Psoas muscle (tissue), 8 donors: Measurements from ENCODE around the gene SGPP1. TPM values are rescaled to one million over a fixed set of nuclear protein-coding genes. Genes with fewer than 3 reads are reported as not detected.

Source experiments
- ATAC-seq, 4 donors: fragments of 200-7000 bp; cut with Tn5 transposase; one replicate each; pipeline ENCODE4 v1.9.1; 2020; ENCODE audit warnings: moderate library complexity in 3 of 4, mild to moderate bottlenecking in 2 of 4
- DNase-seq, 2 donors: peaks; one replicate each; pipeline ENCODE4 v3.0.0-alpha.2; 2020
- H3K27ac ChIP-seq: fragments of 200-600 bp; one replicate; pipeline ENCODE4 v1.8.0; 2022
- H3K27me3 ChIP-seq, 3 donors: fragments of 200-600 bp in 1 of 3; one replicate each; pipeline versions ENCODE4 v1.6.1 to v1.8.0; 2013 to 2022; ENCODE audit warnings: low read length in 2 of 3, mild to moderate bottlenecking in 2 of 3, moderate library complexity in 1 of 3; ENCODE audit not compliant: insufficient read depth in 3 of 3
- H3K36me3 ChIP-seq, 2 donors: fragments of 200-600 bp in 1 of 2; one replicate each; pipeline versions ENCODE4 v1.6.1 to v1.8.0; 2013 to 2022; ENCODE audit warnings: low read depth in 1 of 2, mild to moderate bottlenecking in 1 of 2, moderate library complexity in 1 of 2; ENCODE audit not compliant: insufficient read depth in 1 of 2
- H3K4me1 ChIP-seq: fragments of 200-600 bp; one replicate; pipeline ENCODE4 v1.8.0; 2022
- H3K4me3 ChIP-seq: fragments of 200-600 bp; one replicate; pipeline ENCODE4 v1.8.0; 2022; ENCODE audit warnings: mild to moderate bottlenecking
- H3K9me3 ChIP-seq: fragments of 200-600 bp; one replicate; pipeline ENCODE4 v1.8.0; 2022
- CTCF ChIP-seq: fragments of 200-600 bp; IDR thresholded peaks from one replicate; pipeline ENCODE4 v1.8.0; 2022; ENCODE audit warnings: antibody characterized with exemption
- WGBS, 3 donors: extraction: QIAGEN DNeasy Blood & Tissue Kit; methylation state at CpG; one replicate each; pipeline versions ENCODE4 v1.1.6 to v1.1.7; 2013; 5-methylcytosine and 5-hydroxymethylcytosine counted together
- intact Hi-C, 2 donors: fragments of 100-400 bp; cut with DNase I; formaldehyde crosslinking; loops; one replicate each; pipeline versions ENCODE4 v1.11.0 to v1.14.2; 2022
- polyA plus RNA-seq, 3 donors: library from polyadenylated mRNA; stranded (reverse); fragments of 200-250 nt; gene quantifications; one replicate each; pipeline ENCODE4 v1.2.3, GENCODE V29; 2013
- total RNA-seq, 4 donors: library from RNA; stranded (reverse); fragmentation: NEBNext Ultra II Directional in 2 of 4; extraction: Animal tissue kit (Norgen Biotek cat#: 25700) in 2 of 4; gene quantifications; one replicate each; pipeline versions ENCODE4 v1.2.1 to v1.2.4, GENCODE V29; 2021 to 2023
- donor health status: healthy with polysubstance abuse.
- donor health status: DM: no; HTN: no; CAD: no; lungs with moderate emphysema.
- donor health status: Bipolar disorder and iron deficiency.
- donor health status: healthy.
- donor health status: DM: yes; HTN: yes; CAD: no.
- donor health status: DM: no; HTN: no; CAD: no.
- donor health status: DM: no; HTN: no; CAD: no.
- donor health status: DM: yes; HTN: yes; CAD: no.

Gene SGPP1
- total and polyA plus RNA-seq, 7 donors, result 3.1 to 7.6 (median 4.7) TPM

- no peaks in the 10 kb centered on the region for H3K27me3 ChIP-seq
- H3K27ac ChIP-seq, result no peak overlapping the region
- 49 to 53% (median 53%) methylated on average over 3 of the region's 3 CpGs for WGBS, 3 donors
- no peak overlapping the region for H3K4me3 ChIP-seq
- intact Hi-C loops, result no loop called here
- H3K9me3 ChIP-seq, result no peaks in the 10 kb centered on the region
- ATAC-seq (no peak), DNase-seq (no peak)
- H3K36me3 ChIP-seq, result no peaks in the 10 kb centered on the region
- H3K4me1 ChIP-seq, result no peaks in the 10 kb centered on the region
- TF ChIP-seq CTCF, result no peak
Observed at GRCh38 chr14:63766611-63767010, 38.7 kb upstream of the SGPP1 start.

GRCh38 chr14:63764620-63765139 lies 36.8 kb upstream of the SGPP1 start:
- Histone ChIP-seq H3K4me3 (no peak overlapping the region), H3K27ac (no peak overlapping the region), H3K36me3 (no peaks in the 10 kb centered on the region), H3K9me3 (no peaks in the 10 kb centered on the region), H3K4me1 (no peaks in the 10 kb centered on the region), H3K27me3 (no peaks in the 10 kb centered on the region)
- intact Hi-C loops, result no loop called here
- WGBS, 3 donors, result 85 to 93% (median 91%) methylated on average over 6 of the region's 6 CpGs
- ATAC-seq (no peak), DNase-seq (no peak)
- no peak for TF ChIP-seq CTCF

- intact Hi-C loops, result no loop called here
- 33 to 56% (median 43%) methylated on average over 5 of the region's 5 CpGs for WGBS, 3 donors
Observed at GRCh38 chr14:63764103-63764502, 36.2 kb upstream of the SGPP1 start.

GRCh38 chr14:63761351-63762117 lies 33.7 kb upstream of the SGPP1 start:
- DNase-seq, result no peak
- Histone ChIP-seq H3K9me3 (no peaks in the 10 kb centered on the region), H3K27ac (no peak overlapping the region), H3K4me3 (no peak overlapping the region), H3K27me3 (no peaks in the 10 kb centered on the region), H3K4me1 (no peaks in the 10 kb centered on the region), H3K36me3 (no peaks in the 10 kb centered on the region)
- TF ChIP-seq CTCF, result no peak
- no peak for ATAC-seq
- intact Hi-C loops, result no loop called here
- 63 to 79% (median 74%) methylated on average over 26 of the region's 26 CpGs for WGBS, 3 donors

More at GRCh38 chr14:63764103-63764502, 36.2 kb upstream of the SGPP1 start:
- H3K27ac ChIP-seq, result no peak overlapping the region
- ATAC-seq, result no peak
- no peak for DNase-seq
- H3K27me3 ChIP-seq, result no peaks in the 10 kb centered on the region
- no peaks in the 10 kb centered on the region for H3K36me3 ChIP-seq
- H3K4me1 ChIP-seq, result no peaks in the 10 kb centered on the region
- TF ChIP-seq CTCF, result no peak
- H3K4me3 ChIP-seq, result no peak overlapping the region
- H3K9me3 ChIP-seq, result no peaks in the 10 kb centered on the region
